Measurements from ENCODE around the gene TBCEL.

Gene TBCEL

GRCh38 chr11:121071846-121072450, 48.0 kb downstream of the TBCEL start:
- Mint-ChIP-seq H3K36me3 (ENCODE audit: insufficient read depth) (peaks cover 13% of the 10 kb centered on the region), H3K4me3 (no peak overlapping the region), H3K9me3 (peaks cover 5% of the 10 kb centered on the region), H3K4me1 (peaks cover 5% of the 10 kb centered on the region), H3K27ac (ENCODE audit: low read depth) (no peak overlapping the region), H3K27me3 (no peaks in the 10 kb centered on the region)
- DNase-seq (ENCODE audit: low spot score in 2 of 2) (no peak), ATAC-seq (replicated peaks; ENCODE audit: extremely low read depth, poor library complexity, severe bottlenecking) (no peak)

- H3K9me3 Mint-ChIP-seq = no peaks in the 10 kb centered on the region
- no peak for DNase-seq (ENCODE audit: low spot score in 2 of 2)
- H3K36me3 Mint-ChIP-seq (ENCODE audit: insufficient read depth) = peaks cover 7% of the 10 kb centered on the region
- no peak for ATAC-seq (replicated peaks; ENCODE audit: extremely low read depth, poor library complexity, severe bottlenecking)
- no peak overlapping the region for H3K27ac Mint-ChIP-seq (ENCODE audit: low read depth)
- peaks cover 6% of the 10 kb centered on the region for H3K4me1 Mint-ChIP-seq
- H3K4me3 Mint-ChIP-seq = no peak overlapping the region
- H3K27me3 Mint-ChIP-seq = no peaks in the 10 kb centered on the region
Measured at GRCh38 chr11:121081321-121081720, 57.4 kb downstream of the TBCEL start.

- DNase-seq (ENCODE audit: low spot score in 2 of 2) (no peak), ATAC-seq (replicated peaks; ENCODE audit: extremely low read depth, poor library complexity, severe bottlenecking) (no peak)
- Mint-ChIP-seq H3K27ac (ENCODE audit: low read depth) (no peak overlapping the region), H3K4me1 (peaks cover 6% of the 10 kb centered on the region), H3K27me3 (no peaks in the 10 kb centered on the region), H3K4me3 (no peak overlapping the region), H3K36me3 (ENCODE audit: insufficient read depth) (peaks cover 14% of the 10 kb centered on the region), H3K9me3 (no peaks in the 10 kb centered on the region)
Measured at GRCh38 chr11:121082219-121082618, 58.3 kb downstream of the TBCEL start.

DNA sequence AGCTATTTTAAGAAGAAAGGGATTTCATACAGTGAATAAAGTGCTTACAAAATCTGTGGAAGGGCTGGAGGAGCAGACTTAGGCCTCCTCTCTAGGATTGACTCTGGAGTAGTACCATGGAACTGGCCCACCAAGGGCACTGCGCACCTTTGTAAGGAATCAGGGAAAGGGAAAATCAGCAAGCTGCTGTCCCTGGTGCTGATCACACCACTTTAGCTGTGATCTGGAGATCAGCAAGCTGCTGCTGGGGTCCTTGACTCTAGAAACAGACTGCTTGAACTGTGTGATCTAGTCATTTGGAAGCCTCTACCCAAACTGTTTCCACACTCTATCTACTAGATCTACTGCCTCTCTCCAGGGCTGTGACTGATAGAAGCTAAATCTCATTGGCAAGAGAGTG, 58.8 kb downstream of the TBCEL start:
- H3K4me3 Mint-ChIP-seq = no peak overlapping the region
- no peak overlapping the region for H3K27ac Mint-ChIP-seq (ENCODE audit: low read depth)
- no peaks in the 10 kb centered on the region for H3K9me3 Mint-ChIP-seq
- no peaks in the 10 kb centered on the region for H3K27me3 Mint-ChIP-seq
- H3K36me3 Mint-ChIP-seq (ENCODE audit: insufficient read depth) = peaks cover 15% of the 10 kb centered on the region
- DNase-seq (ENCODE audit: low spot score in 2 of 2) (no peak), ATAC-seq (replicated peaks; ENCODE audit: extremely low read depth, poor library complexity, severe bottlenecking) (no peak)
- H3K4me1 Mint-ChIP-seq = peaks cover 6% of the 10 kb centered on the region

GRCh38 chr11:121086866-121087265, 63.0 kb downstream of the TBCEL start:
- Mint-ChIP-seq H3K9me3 (no peaks in the 10 kb centered on the region), H3K4me1 (peaks cover 6% of the 10 kb centered on the region), H3K4me3 (no peak overlapping the region), H3K27me3 (no peaks in the 10 kb centered on the region), H3K36me3 (ENCODE audit: insufficient read depth) (peaks cover 20% of the 10 kb centered on the region), H3K27ac (ENCODE audit: low read depth) (no peak overlapping the region)
- ATAC-seq (replicated peaks; ENCODE audit: extremely low read depth, poor library complexity, severe bottlenecking) = no peak
- DNase-seq (ENCODE audit: low spot score in 2 of 2) = no peak

- H3K4me3 Mint-ChIP-seq = no peak overlapping the region
- H3K27ac Mint-ChIP-seq (ENCODE audit: low read depth) = no peak overlapping the region
- ATAC-seq (replicated peaks; ENCODE audit: extremely low read depth, poor library complexity, severe bottlenecking) (no peak), DNase-seq (ENCODE audit: low spot score in 2 of 2) (no peak)
- H3K9me3 Mint-ChIP-seq = no peaks in the 10 kb centered on the region
- peaks cover 21% of the 10 kb centered on the region for H3K36me3 Mint-ChIP-seq (ENCODE audit: insufficient read depth)
- no peaks in the 10 kb centered on the region for H3K4me1 Mint-ChIP-seq
- no peaks in the 10 kb centered on the region for H3K27me3 Mint-ChIP-seq
Measured at GRCh38 chr11:121089566-121089965, 65.7 kb downstream of the TBCEL start.

GRCh38 chr11:121090145-121090721, 66.3 kb downstream of the TBCEL start:
- H3K4me3 Mint-ChIP-seq = no peak overlapping the region
- DNase-seq (ENCODE audit: low spot score in 2 of 2) (no peak), ATAC-seq (replicated peaks; ENCODE audit: extremely low read depth, poor library complexity, severe bottlenecking) (no peak)
- H3K9me3 Mint-ChIP-seq = no peaks in the 10 kb centered on the region
- H3K27me3 Mint-ChIP-seq = no peaks in the 10 kb centered on the region
- H3K36me3 Mint-ChIP-seq (ENCODE audit: insufficient read depth) = peaks cover 21% of the 10 kb centered on the region
- H3K4me1 Mint-ChIP-seq = no peaks in the 10 kb centered on the region
- H3K27ac Mint-ChIP-seq (ENCODE audit: low read depth) = no peak overlapping the region

- H3K27ac Mint-ChIP-seq (ENCODE audit: low read depth) = no peak overlapping the region
- H3K27me3 Mint-ChIP-seq = no peaks in the 10 kb centered on the region
- H3K36me3 Mint-ChIP-seq (ENCODE audit: insufficient read depth) = peaks cover 13% of the 10 kb centered on the region
- H3K4me3 Mint-ChIP-seq = no peak overlapping the region
- no peaks in the 10 kb centered on the region for H3K4me1 Mint-ChIP-seq
- no peaks in the 10 kb centered on the region for H3K9me3 Mint-ChIP-seq
- ATAC-seq (replicated peaks; ENCODE audit: extremely low read depth, poor library complexity, severe bottlenecking) (no peak), DNase-seq (ENCODE audit: low spot score in 2 of 2) (no peak)
Measured at GRCh38 chr11:121091492-121092152, 67.7 kb downstream of the TBCEL start.

DNA sequence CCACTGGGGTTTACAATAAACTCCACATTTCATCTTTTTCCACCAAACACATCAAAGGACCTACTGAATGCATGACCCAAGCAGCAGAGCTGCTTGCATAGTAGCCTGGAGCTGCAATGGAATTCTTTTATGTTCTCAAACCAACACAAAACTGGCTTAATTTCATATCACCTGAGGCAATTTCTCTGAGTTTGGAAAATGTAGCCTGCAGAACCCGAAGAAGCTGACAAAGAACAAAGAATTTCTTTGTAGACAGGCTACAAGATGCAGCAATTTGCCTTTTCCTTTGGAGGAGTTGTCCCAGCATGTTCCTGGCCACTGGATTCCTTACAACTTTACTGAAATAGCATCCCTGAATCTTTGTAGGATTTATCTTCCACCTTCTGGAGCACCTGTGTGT, 71.7 kb downstream of the TBCEL start:
- Mint-ChIP-seq H3K4me1 (no peaks in the 10 kb centered on the region), H3K9me3 (no peaks in the 10 kb centered on the region), H3K27ac (ENCODE audit: low read depth) (no peak overlapping the region), H3K4me3 (no peak overlapping the region), H3K36me3 (ENCODE audit: insufficient read depth) (peaks cover 3% of the 10 kb centered on the region), H3K27me3 (no peaks in the 10 kb centered on the region)
- no peak for ATAC-seq (replicated peaks; ENCODE audit: extremely low read depth, poor library complexity, severe bottlenecking)
- no peak for DNase-seq (ENCODE audit: low spot score in 2 of 2)

GRCh38 chr11:121099364-121099763, 75.5 kb downstream of the TBCEL start:
- Mint-ChIP-seq H3K36me3 (ENCODE audit: insufficient read depth) (no peaks in the 10 kb centered on the region), H3K4me1 (no peaks in the 10 kb centered on the region), H3K27ac (ENCODE audit: low read depth) (no peak overlapping the region), H3K9me3 (no peaks in the 10 kb centered on the region), H3K27me3 (no peaks in the 10 kb centered on the region), H3K4me3 (no peak overlapping the region)
- no peak for DNase-seq (ENCODE audit: low spot score in 2 of 2)
- ATAC-seq (replicated peaks; ENCODE audit: extremely low read depth, poor library complexity, severe bottlenecking) = no peak

DNA sequence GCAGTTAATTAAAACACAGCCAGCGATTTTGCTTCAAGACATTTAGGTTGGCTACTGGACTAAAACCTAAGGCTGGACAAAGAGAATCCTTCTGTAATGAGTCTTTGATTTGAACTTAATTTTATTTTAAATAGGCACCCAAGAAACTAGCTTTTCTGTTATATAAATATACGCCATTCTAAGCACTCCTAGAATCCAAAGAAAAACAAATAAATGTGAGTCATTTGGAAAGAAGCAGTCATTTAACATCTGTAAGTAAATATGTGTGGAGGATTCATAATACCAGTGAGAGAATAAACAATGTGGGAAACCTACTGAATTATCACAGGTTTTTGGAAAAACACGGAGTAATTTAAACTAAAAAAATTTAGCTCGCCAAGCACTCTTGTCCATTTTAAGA, 76.0 kb downstream of the TBCEL start:
- Mint-ChIP-seq H3K27ac (ENCODE audit: low read depth) (no peak overlapping the region), H3K36me3 (ENCODE audit: insufficient read depth) (no peaks in the 10 kb centered on the region), H3K27me3 (no peaks in the 10 kb centered on the region), H3K9me3 (no peaks in the 10 kb centered on the region), H3K4me1 (no peaks in the 10 kb centered on the region), H3K4me3 (no peak overlapping the region)
- DNase-seq (ENCODE audit: low spot score in 2 of 2) (no peak), ATAC-seq (replicated peaks; ENCODE audit: extremely low read depth, poor library complexity, severe bottlenecking) (no peak)

DNA sequence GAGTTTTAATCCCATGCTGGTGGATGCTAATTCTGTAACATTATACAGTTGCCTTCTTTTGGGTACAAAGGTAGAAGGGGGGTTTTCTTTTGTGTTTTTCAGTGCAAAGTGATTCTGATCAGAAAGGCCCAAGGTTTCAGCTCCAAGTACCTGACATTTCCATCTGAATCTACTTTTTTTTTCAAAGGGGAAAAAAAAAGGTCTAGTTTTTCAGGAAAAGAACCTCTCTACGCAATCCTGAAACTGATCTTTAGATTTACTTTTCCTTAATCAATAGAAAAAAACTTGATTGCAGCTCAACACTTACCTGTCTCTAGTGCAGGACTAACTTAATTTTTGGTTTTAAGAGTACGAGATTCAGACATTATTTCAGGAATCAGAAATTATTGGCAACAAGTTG, 77.0 kb downstream of the TBCEL start, which contains the start of gene TECTA:
TSS of gene TECTA (plus strand) at position 301 of the 400 bp plus-strand sequence. CDS start 1,423 bp downstream, outside the sequence.
- no peaks in the 10 kb centered on the region for H3K9me3 Mint-ChIP-seq
- no peak for DNase-seq (ENCODE audit: low spot score in 2 of 2)

GRCh38 chr11:121104312-121104762, 80.4 kb downstream of the TBCEL start:
- no peak for ATAC-seq (replicated peaks; ENCODE audit: extremely low read depth, poor library complexity, severe bottlenecking)
- H3K4me1 Mint-ChIP-seq = no peaks in the 10 kb centered on the region
- H3K9me3 Mint-ChIP-seq = no peaks in the 10 kb centered on the region

More for the DNA sequence above, 77.0 kb downstream of the TBCEL start, which contains the start of gene TECTA:
- Mint-ChIP-seq H3K4me1 (no peaks in the 10 kb centered on the region), H3K4me3 (no peak within 1 kb of the TSS), H3K36me3 (ENCODE audit: insufficient read depth) (no peaks in the 10 kb centered on the region), H3K27ac (ENCODE audit: low read depth) (no peak within 1 kb of the TSS), H3K27me3 (no peaks in the 10 kb centered on the region)
- ATAC-seq (replicated peaks; ENCODE audit: extremely low read depth, poor library complexity, severe bottlenecking) = no peak

More at GRCh38 chr11:121104312-121104762, 80.4 kb downstream of the TBCEL start:
- Mint-ChIP-seq H3K4me3 (no peak overlapping the region), H3K36me3 (ENCODE audit: insufficient read depth) (no peaks in the 10 kb centered on the region), H3K27ac (ENCODE audit: low read depth) (no peak overlapping the region), H3K27me3 (no peaks in the 10 kb centered on the region)
- no peak for DNase-seq (ENCODE audit: low spot score in 2 of 2)

Measured in central memory CD8-positive, alpha-beta T cell (primary cell).